CD4-positive, alpha-beta T cell treated with Interferon alpha-2 for 1 hour (primary cell): ENCODE data around the gene BAZ1A.
"Not testable (repeated sequence)": the region's sequence is repeated elsewhere in the genome, so short reads cannot be mapped to it uniquely, and the experiment has no call there.

Experiments used
- DNase-seq, 2 donors: peaks; one replicate each; pipeline ENCODE4 v3.0.0-alpha.2; 2020 to 2022

BAZ1A gene

GRCh38 chr14:34851395-34851794 lies 23.8 kb downstream of the BAZ1A start:
- no peak for DNase-seq

- no peak for DNase-seq
These were observed 29.3 kb downstream of the BAZ1A start for GRCh38 chr14:34845869-34846268.

- DNase-seq, result no peak
These were observed 32.1 kb downstream of the BAZ1A start for GRCh38 chr14:34843011-34843554.

GRCh38 chr14:34837801-34838322 lies 37.3 kb downstream of the BAZ1A start:
- DNase-seq, result no peak

GRCh38 chr14:34835312-34835711 lies 39.8 kb downstream of the BAZ1A start:
- DNase-seq, result no peak

GRCh38 chr14:34833549-34834523 lies 41.3 kb downstream of the BAZ1A start:
- DNase-seq, result peak in 1 of 2 donors; percentile 39

GRCh38 chr14:34826661-34827060 lies 48.5 kb downstream of the BAZ1A start:
- DNase-seq, result no peak

- DNase-seq, result no peak
These were observed 50.3 kb downstream of the BAZ1A start for GRCh38 chr14:34824826-34825225.

- DNase-seq, result no peak
These were observed 50.9 kb downstream of the BAZ1A start for GRCh38 chr14:34824256-34824655.

GRCh38 chr14:34817768-34818167 lies 57.4 kb downstream of the BAZ1A start:
- DNase-seq, result no peak

- DNase-seq, result no peak
These were observed 65.1 kb downstream of the BAZ1A start for GRCh38 chr14:34810028-34810427.

GRCh38 chr14:34806257-34806656 lies 68.9 kb downstream of the BAZ1A start:
- DNase-seq, result no peak

- no peak for DNase-seq
These were observed 70.2 kb downstream of the BAZ1A start for GRCh38 chr14:34804933-34805332.

GRCh38 chr14:34798861-34799260 lies 76.3 kb downstream of the BAZ1A start:
- not testable (repeated sequence) for DNase-seq

- DNase-seq, result no peak
These were observed 77.2 kb downstream of the BAZ1A start for GRCh38 chr14:34797747-34798583.

- no peak for DNase-seq
These were observed 78.3 kb downstream of the BAZ1A start for GRCh38 chr14:34796902-34797301.

- no peak for DNase-seq
These were observed 80.2 kb downstream of the BAZ1A start for GRCh38 chr14:34794941-34795340.

GRCh38 chr14:34794217-34794616 lies 80.9 kb downstream of the BAZ1A start:
- no peak for DNase-seq

GRCh38 chr14:34792598-34792997 lies 82.6 kb downstream of the BAZ1A start:
- DNase-seq, result no peak

- DNase-seq, result no peak
These were observed 89.7 kb downstream of the BAZ1A start for GRCh38 chr14:34785223-34786006.

GRCh38 chr14:34782031-34782430 lies 93.1 kb downstream of the BAZ1A start:
- no peak for DNase-seq

GRCh38 chr14:34781242-34781641 lies 93.9 kb downstream of the BAZ1A start:
- DNase-seq, result no peak
